Fibroblast of lung (primary cell): ENCODE data around the gene CORO7.

Experiments
- CTCF ChIP-seq, 2 donors: IDR thresholded peaks in 1 of 2; conservative IDR thresholded peaks in 1 of 2; 1 replicate in 1 of 2; 2 replicates in 1 of 2; pipeline ENCODE4 v1.5.1; 2011 to 2012; ENCODE audit warnings: low read length in 2 of 2, control low read depth in 1 of 2, inconsistent platforms in 1 of 2, low read depth in 1 of 2, mild to moderate bottlenecking in 1 of 2
- EZH2 ChIP-seq: IDR thresholded peaks from 2 replicates; pipeline ENCODE4 v1.5.1; 2012; ENCODE audit warnings: low read length, control low read depth, mild to moderate bottlenecking; ENCODE audit errors: missing control alignments

GRCh38 chr16:4401510-4401909, 14.9 kb downstream of the CORO7 start:
- TF ChIP-seq CTCF (conservative IDR thresholded peaks at IDR 0.05 in 1 of 2, IDR thresholded peaks at IDR 0.05 in 1 of 2; ENCODE audit: low read depth in 1 of 2, low read length in 2 of 2) (no peak), EZH2 (no peak)
